AG10803 (cell line): ENCODE results near the gene SLC8A1.

Experiments used
- DNase-seq: peaks from one replicate; pipeline ENCODE4 v3.0.0; 2010; ENCODE audit warnings: low read depth
- H3K4me3 ChIP-seq: 2 replicates; pipeline ENCODE4 v1.5.1; 2011; ENCODE audit warnings: mild to moderate bottlenecking, low read length, control low read depth
- TF ChIP-seq, protein P1 (sequence below): conservative IDR thresholded peaks from 2 replicates; pipeline ENCODE4 v1.5.1; 2011; ENCODE audit warnings: mild to moderate bottlenecking, low read length, control low read depth, inconsistent platforms

Gene SLC8A1

GRCh38 chr2:40126006-40126405 is 325.9 kb downstream of the SLC8A1 start:
- H3K4me3 ChIP-seq = no peak overlapping the region
- DNase-seq = no peak
- TF ChIP-seq, protein P1, sequence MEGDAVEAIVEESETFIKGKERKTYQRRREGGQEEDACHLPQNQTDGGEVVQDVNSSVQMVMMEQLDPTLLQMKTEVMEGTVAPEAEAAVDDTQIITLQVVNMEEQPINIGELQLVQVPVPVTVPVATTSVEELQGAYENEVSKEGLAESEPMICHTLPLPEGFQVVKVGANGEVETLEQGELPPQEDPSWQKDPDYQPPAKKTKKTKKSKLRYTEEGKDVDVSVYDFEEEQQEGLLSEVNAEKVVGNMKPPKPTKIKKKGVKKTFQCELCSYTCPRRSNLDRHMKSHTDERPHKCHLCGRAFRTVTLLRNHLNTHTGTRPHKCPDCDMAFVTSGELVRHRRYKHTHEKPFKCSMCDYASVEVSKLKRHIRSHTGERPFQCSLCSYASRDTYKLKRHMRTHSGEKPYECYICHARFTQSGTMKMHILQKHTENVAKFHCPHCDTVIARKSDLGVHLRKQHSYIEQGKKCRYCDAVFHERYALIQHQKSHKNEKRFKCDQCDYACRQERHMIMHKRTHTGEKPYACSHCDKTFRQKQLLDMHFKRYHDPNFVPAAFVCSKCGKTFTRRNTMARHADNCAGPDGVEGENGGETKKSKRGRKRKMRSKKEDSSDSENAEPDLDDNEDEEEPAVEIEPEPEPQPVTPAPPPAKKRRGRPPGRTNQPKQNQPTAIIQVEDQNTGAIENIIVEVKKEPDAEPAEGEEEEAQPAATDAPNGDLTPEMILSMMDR = no peak

DNA sequence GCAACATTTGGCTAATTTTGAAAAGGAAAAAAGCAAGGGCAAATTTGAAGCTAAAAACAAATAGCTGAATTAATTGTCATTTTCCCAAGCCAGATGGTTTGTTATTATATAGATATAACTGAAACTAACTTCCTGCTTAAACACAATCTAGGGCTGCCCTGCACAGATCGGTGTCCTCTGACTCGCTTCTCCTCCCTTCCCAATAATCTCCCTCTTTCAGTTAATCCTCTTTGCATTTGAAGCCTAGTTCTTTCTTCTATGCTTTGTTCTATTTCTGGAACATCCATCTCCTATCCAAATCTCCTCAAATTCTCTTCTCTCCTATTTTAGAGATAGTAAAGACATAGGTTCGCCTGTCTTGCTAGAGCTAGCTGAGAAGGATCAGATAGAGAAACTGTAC is 328.1 kb downstream of the SLC8A1 start:
- DNase-seq = no peak
- H3K4me3 ChIP-seq = peak overlapping the region; percentile 28
- TF ChIP-seq, protein P1 = no peak

DNA sequence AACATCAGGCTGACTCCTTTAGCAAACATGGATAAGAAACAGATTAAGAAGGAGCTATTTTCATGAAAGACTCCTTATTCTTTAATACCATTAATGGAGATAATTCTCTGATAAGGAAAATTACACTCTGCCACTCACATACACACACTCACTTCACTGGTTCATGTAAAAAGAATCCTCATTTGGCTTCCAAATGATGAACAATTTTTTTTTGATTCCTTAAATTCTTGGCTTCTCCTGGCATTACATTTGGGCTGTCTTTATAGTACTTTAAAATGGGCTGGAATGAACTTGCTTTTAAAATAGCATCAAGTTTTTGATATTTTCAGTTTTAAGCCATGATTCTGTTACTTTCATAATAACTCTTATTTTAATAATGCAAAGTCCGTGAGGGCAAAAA is 328.6 kb downstream of the SLC8A1 start:
- H3K4me3 ChIP-seq = peak overlapping the region; percentile 28
- peak; percentile 77 for DNase-seq
- TF ChIP-seq, protein P1 = no peak

- no peak overlapping the region for H3K4me3 ChIP-seq
- TF ChIP-seq, protein P1 = no peak
- no peak for DNase-seq
These were observed 330.9 kb downstream of the SLC8A1 start for GRCh38 chr2:40120957-40121356.

DNA sequence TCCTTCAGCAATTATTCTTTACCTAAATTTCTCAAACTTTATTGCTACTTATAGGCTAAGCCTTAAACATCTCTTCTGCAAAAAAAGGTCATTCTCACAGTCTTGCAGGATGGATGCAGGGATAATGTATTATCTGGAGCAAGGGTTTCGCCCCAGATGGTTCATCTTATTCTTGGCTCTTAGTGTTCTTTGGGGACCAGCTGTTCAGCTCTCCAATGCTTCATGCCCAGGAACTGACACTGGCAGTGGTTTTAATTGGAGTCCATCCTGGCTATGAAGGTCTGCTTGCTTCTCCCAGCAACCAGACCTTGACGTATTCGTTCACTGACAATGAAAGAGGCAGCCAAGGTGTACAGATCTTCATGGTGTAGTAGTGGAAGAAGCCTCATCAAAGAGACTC is 331.9 kb downstream of the SLC8A1 start:
- TF ChIP-seq, protein P1 = no peak
- H3K4me3 ChIP-seq = no peak overlapping the region
- DNase-seq = no peak

GRCh38 chr2:40118622-40119021 is 333.3 kb downstream of the SLC8A1 start:
- H3K4me3 ChIP-seq = no peak overlapping the region
- TF ChIP-seq, protein P1 = no peak
- no peak for DNase-seq

GRCh38 chr2:40115894-40116293 is 336.0 kb downstream of the SLC8A1 start:
- DNase-seq = no peak
- TF ChIP-seq, protein P1 = no peak
- no peak overlapping the region for H3K4me3 ChIP-seq
